GF-D8 (cell line): ENCODE data around the gene OGFOD3.
A peak's percentile ranks its signal among the peaks of the same experiment; 100 is the strongest.
"Not testable (repeated sequence)": the region's sequence is repeated elsewhere in the genome, so short reads cannot be mapped to it uniquely, and the experiment has no call there.

Experiments
- DNase-seq: peaks from one replicate; lab custom pipeline; 2025; lab: John Stamatoyannopoulos, UW

Gene OGFOD3

GRCh38 chr17:82351713-82352488 lies 66.5 kb downstream of the OGFOD3 start:
- peak; percentile 18 for DNase-seq

GRCh38 chr17:82351254-82351712 lies 67.1 kb downstream of the OGFOD3 start:
- no peak for DNase-seq

GRCh38 chr17:82350182-82351030 lies 68.0 kb downstream of the OGFOD3 start:
- peak; percentile 54 for DNase-seq

- no peak for DNase-seq
These were observed 69.1 kb downstream of the OGFOD3 start for GRCh38 chr17:82349287-82349701.

- DNase-seq = no peak
These were observed 69.5 kb downstream of the OGFOD3 start for GRCh38 chr17:82348866-82349265.

GRCh38 chr17:82348434-82348833 lies 70.0 kb downstream of the OGFOD3 start:
- DNase-seq = no peak

- not testable (repeated sequence) for DNase-seq
These were observed 70.4 kb downstream of the OGFOD3 start for GRCh38 chr17:82347994-82348393.

- DNase-seq = no peak
These were observed 71.8 kb downstream of the OGFOD3 start for GRCh38 chr17:82346342-82347300.

- DNase-seq = no peak
These were observed 73.0 kb downstream of the OGFOD3 start for GRCh38 chr17:82345151-82345976.

GRCh38 chr17:82344175-82344907 lies 74.0 kb downstream of the OGFOD3 start:
- DNase-seq = no peak

- no peak for DNase-seq
These were observed 74.8 kb downstream of the OGFOD3 start for GRCh38 chr17:82343560-82343959.

GRCh38 chr17:82342361-82343079 lies 75.9 kb downstream of the OGFOD3 start:
- no peak for DNase-seq

- no peak for DNase-seq
These were observed 78.5 kb downstream of the OGFOD3 start for GRCh38 chr17:82339634-82340580.
